Stomach smooth muscle (tissue), 2 donors: Measurements from ENCODE around the gene EBF3.

ENCODE experiments used
- H3K27ac ChIP-seq: one replicate; pipeline ENCODE4 v1.7.0; 2013; ENCODE audit warnings: mild to moderate bottlenecking, low read length, inconsistent platforms
- H3K27me3 ChIP-seq, 2 donors: one replicate each; pipeline ENCODE4 v1.7.0; 2013; ENCODE audit warnings: low read length in 2 of 2; ENCODE audit not compliant: insufficient read depth in 2 of 2, control insufficient read depth in 1 of 2
- H3K36me3 ChIP-seq, 2 donors: one replicate each; pipeline ENCODE4 v1.7.0; 2013; ENCODE audit warnings: low read length in 2 of 2; ENCODE audit not compliant: control insufficient read depth in 2 of 2, insufficient read depth in 2 of 2
- H3K4me1 ChIP-seq: one replicate; pipeline ENCODE4 v1.7.0; 2013; ENCODE audit warnings: low read length; ENCODE audit not compliant: control insufficient read depth, insufficient read depth
- H3K4me3 ChIP-seq, 2 donors: one replicate each; pipeline ENCODE4 v1.7.0; 2013; ENCODE audit warnings: low read length in 2 of 2
- H3K9ac ChIP-seq, 2 donors: one replicate each; pipeline ENCODE4 v1.7.0; 2013; ENCODE audit warnings: low read length in 2 of 2, mild to moderate bottlenecking in 1 of 2
- H3K9me3 ChIP-seq, 2 donors: one replicate each; pipeline ENCODE4 v1.7.0; 2013; ENCODE audit warnings: low read length in 2 of 2; ENCODE audit not compliant: control insufficient read depth in 2 of 2
- donor health status: healthy.
- donor health status: Pancreatic carcinoma.

Gene EBF3

DNA sequence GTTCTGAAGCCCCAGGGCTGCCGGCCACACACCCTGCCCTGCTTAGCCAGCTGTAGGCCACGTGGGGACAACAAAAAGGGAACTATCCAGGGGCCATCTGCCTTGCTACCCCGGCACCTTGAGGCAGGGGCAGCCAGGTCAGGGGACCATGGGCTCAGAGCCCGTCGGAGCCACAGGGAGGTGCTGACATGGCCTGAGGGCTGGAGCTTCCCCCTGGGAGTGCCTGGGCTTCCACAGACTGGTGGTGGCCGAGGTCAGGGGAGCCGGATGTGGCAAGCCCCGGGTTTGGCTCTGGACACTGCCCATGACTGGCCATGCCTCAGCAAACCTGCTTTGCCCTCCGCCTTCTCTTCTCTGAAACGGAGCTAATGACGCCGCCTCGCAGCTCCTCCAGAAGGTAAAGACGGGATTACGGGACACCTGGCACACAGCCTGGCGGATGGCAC lies 178.5 kb downstream of the EBF3 start:
- no peak overlapping the region for H3K27ac ChIP-seq
- no peaks in the 10 kb centered on the region for H3K27me3 ChIP-seq
- no peaks in the 10 kb centered on the region for H3K4me1 ChIP-seq
- peaks cover 0 to 35% of the 10 kb centered on the region in 2 donors for H3K9me3 ChIP-seq
- H3K4me3 ChIP-seq = no peak overlapping the region
- no peaks in the 10 kb centered on the region for H3K36me3 ChIP-seq
- H3K9ac ChIP-seq = no peak overlapping the region
